HFFc6 (cell line): ENCODE measurements around the gene STEAP3. TPM values are rescaled to one million over a fixed set of nuclear protein-coding genes. Genes with fewer than 3 reads are reported as not detected.

ENCODE experiments used
- DNase-seq: peaks from one replicate; pipeline ENCODE4 v3.0.0-alpha.2; 2018
- H3K27ac Mint-ChIP-seq: 2 replicates; pipeline ENCODE4 v1.8.0; 2020; ENCODE audit warnings: mild to moderate bottlenecking, mixed read lengths
- H3K27me3 Mint-ChIP-seq: 2 replicates; pipeline ENCODE4 v1.8.0; 2021; ENCODE audit warnings: mild to moderate bottlenecking, moderate library complexity, mixed read lengths; ENCODE audit not compliant: insufficient read depth
- H3K36me3 Mint-ChIP-seq: 2 replicates; pipeline ENCODE4 v1.8.0; 2021; ENCODE audit warnings: low read depth, mixed read lengths
- H3K4me1 Mint-ChIP-seq: 2 replicates; pipeline ENCODE4 v1.8.0; 2020; ENCODE audit warnings: low read depth, mixed read lengths
- H3K4me3 Mint-ChIP-seq: 2 replicates; pipeline ENCODE4 v1.8.0; 2020; ENCODE audit warnings: mild to moderate bottlenecking, moderate library complexity, mixed read lengths
- H3K9me3 Mint-ChIP-seq: 2 replicates; pipeline ENCODE4 v1.8.0; 2020; ENCODE audit warnings: mild to moderate bottlenecking, mixed read lengths
- CTCF ChIP-seq: fragments of 200-600 bp; sonication (generic); IDR thresholded peaks from 2 replicates; pipeline ENCODE4 v1.5.0; 2021; ENCODE audit warnings: antibody characterized with exemption, mild to moderate bottlenecking
- total RNA-seq, 6 experiments: library from RNA; stranded (reverse); fragmentation: NEBNext Ultra II Directional; extraction: Animal tissue kit (Norgen Biotek cat#: 25700); gene quantifications; 2 replicates in 1 of 6; 3 replicates in 5 of 6; pipeline ENCODE4 v1.2.3, GENCODE V29; 2021

STEAP3 gene
- total RNA-seq, 6 experiments from 2014 or later: 20.7 to 37.3 (median 30.9) TPM

DNA sequence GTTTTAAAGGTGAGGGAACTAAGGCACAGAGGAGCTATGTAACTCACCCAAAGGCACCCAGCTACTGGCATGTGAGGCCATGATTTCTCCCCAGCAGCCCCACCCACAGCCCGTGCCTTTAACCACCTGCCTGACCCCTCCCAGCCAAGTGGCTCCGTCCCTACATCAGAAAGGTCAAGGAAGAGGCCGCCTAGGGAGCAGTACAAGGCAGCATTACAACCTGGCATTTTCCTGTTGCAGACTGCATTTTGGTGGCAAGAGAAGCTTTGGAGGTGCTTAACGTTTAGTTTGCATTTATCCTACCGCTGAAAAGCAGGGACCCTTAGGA lies 17.5 kb downstream of the STEAP3 start:
- H3K4me1 Mint-ChIP-seq: peaks cover 19% of the 10 kb centered on the region
- peaks cover 11% of the 10 kb centered on the region for H3K36me3 Mint-ChIP-seq
- no peak for TF ChIP-seq CTCF
- H3K9me3 Mint-ChIP-seq: no peaks in the 10 kb centered on the region
- DNase-seq: no peak
- H3K27ac Mint-ChIP-seq: no peak overlapping the region; the same call in 1 of the 2 replicates
- H3K27me3 Mint-ChIP-seq: no peaks in the 10 kb centered on the region
- H3K4me3 Mint-ChIP-seq: no peak overlapping the region

DNA sequence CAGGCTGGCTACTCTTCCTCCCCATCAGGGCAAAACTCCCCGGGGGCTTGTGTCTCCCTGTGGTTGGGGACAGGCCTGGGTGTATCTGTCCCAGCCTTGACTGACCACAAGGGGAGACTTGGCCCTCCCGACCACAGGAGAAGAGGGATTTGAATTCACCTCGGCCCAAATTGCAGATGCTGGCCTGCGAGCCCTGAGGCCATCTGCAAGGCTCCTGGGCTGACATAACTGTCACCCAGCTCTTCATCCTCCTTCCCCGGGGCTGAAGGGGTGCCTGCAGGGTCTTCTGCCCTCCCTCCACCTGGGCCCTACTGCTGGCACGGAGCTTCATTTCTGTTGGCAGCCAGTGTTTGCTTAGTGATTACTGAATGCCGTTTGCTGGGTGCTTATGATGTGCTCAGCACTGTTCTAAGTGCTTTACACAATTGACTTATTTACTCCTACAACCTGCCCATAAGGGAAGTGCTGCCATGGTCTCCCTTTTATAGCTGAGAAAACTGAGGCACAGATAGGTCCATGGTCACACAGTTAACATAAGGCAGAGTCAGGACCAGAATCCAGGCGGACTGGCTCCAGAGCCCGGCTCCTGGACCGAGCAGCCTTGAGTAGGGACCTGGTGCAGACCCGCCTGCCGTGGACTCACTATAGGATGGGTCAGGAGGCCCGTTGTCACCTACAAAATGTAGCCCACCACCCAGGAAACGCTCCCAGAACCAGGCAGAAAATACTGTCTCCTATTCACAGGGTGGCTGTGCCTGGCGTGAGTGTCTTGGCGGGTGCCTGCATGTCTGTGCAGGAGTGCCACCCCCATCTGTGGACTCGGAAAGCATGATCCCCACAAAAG lies 18.9 kb downstream of the STEAP3 start:
- Mint-ChIP-seq H3K4me1 (peaks cover 19% of the 10 kb centered on the region), H3K27me3 (no peaks in the 10 kb centered on the region; the same call in 1 of the 2 replicates), H3K27ac (no peak overlapping the region), H3K4me3 (no peak overlapping the region), H3K36me3 (peaks cover 18% of the 10 kb centered on the region), H3K9me3 (no peaks in the 10 kb centered on the region)
- no peak for TF ChIP-seq CTCF
- DNase-seq: no peak

DNA sequence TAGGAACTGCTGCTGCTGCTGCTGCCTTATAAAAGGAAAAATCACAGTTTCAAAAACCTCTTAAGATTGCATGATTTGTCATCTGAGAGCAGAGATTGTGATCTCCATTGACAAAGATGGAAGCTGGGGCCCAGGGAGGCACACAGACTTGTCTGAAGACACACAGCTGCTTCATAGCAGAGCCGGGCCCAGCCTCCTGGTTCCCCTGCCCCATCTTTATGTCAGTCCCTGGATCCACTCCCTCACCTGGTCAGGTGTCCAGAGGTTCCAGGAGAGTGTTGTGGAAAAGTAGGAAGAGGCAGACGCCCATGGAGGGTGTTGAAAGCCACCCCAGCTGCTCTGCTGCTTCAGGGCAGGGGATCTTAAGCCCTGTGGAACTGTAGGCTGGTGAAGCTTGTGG lies 20.0 kb downstream of the STEAP3 start:
- Mint-ChIP-seq H3K27me3 (no peaks in the 10 kb centered on the region; the same call in none of the 2 replicates), H3K4me1 (peaks cover 27% of the 10 kb centered on the region), H3K4me3 (no peak overlapping the region), H3K9me3 (no peaks in the 10 kb centered on the region), H3K27ac (no peak overlapping the region), H3K36me3 (peaks cover 25% of the 10 kb centered on the region)
- no peak for DNase-seq
- no peak for TF ChIP-seq CTCF

DNA sequence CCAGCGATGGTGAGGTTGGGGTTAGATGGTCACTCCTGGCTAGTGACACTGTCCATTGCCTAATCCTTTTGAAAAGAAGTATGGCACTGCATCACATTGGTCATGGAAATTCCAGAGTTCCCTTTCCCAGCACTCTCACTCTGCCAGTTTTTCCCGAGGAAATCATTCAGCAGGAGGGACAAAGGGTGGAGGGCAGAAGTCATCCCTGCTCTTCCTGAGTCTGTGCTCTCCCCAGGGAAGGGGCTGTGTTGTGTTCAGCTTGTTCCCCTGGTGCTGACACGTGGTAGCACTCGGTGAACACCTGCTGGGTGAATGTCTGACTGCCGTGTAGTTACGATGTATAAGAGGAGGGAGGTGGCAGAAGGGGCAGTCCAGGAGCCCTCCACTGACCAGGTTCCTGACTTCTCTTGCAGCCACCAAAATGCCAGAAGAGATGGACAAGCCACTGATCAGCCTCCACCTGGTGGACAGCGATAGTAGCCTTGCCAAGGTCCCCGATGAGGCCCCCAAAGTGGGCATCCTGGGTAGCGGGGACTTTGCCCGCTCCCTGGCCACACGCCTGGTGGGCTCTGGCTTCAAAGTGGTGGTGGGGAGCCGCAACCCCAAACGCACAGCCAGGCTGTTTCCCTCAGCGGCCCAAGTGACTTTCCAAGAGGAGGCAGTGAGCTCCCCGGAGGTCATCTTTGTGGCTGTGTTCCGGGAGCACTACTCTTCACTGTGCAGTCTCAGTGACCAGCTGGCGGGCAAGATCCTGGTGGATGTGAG lies 21.6 kb downstream of the STEAP3 start:
- H3K36me3 Mint-ChIP-seq: peaks cover 31% of the 10 kb centered on the region

DNA sequence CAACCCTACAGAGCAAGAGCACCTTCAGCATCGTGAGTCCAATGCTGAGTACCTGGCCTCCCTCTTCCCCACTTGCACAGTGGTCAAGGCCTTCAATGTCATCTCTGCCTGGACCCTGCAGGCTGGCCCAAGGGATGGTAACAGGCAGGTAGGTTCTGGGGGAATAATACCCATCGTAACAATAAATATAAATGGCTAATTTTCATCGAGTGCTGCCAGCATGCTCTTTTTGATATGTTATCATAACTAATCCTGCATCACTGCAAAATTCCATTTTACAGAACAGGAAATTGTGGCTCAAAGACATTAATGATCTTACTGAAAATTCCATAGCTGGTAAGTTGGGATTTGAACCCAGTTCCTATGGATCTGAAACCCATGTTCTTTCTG lies 22.2 kb downstream of the STEAP3 start:
- no peaks in the 10 kb centered on the region; the same call in none of the 2 replicates for H3K27me3 Mint-ChIP-seq

More for the DNA sequence above, 21.6 kb downstream of the STEAP3 start:
- no peaks in the 10 kb centered on the region; the same call in none of the 2 replicates for H3K27me3 Mint-ChIP-seq
- DNase-seq: no peak
- no peaks in the 10 kb centered on the region for H3K9me3 Mint-ChIP-seq
- H3K4me3 Mint-ChIP-seq: no peak overlapping the region
- no peak for TF ChIP-seq CTCF
- H3K27ac Mint-ChIP-seq: no peak overlapping the region
- H3K4me1 Mint-ChIP-seq: peaks cover 25% of the 10 kb centered on the region

More for the DNA sequence above, 22.2 kb downstream of the STEAP3 start:
- DNase-seq: no peak
- peaks cover 31% of the 10 kb centered on the region for H3K36me3 Mint-ChIP-seq
- no peak overlapping the region for H3K27ac Mint-ChIP-seq
- H3K4me3 Mint-ChIP-seq: no peak overlapping the region
- TF ChIP-seq CTCF: no peak
- no peaks in the 10 kb centered on the region for H3K9me3 Mint-ChIP-seq
- peaks cover 19% of the 10 kb centered on the region for H3K4me1 Mint-ChIP-seq
